Dedifferentiated amniotic fluid mesenchymal stem cell (primary cell): Measurements from ENCODE around the gene MYL3.
"Not testable (repeated sequence)": the region's sequence is repeated elsewhere in the genome, so short reads cannot be mapped to it uniquely, and the experiment has no call there.

Experiments
- DNase-seq: peaks from one replicate; pipeline ENCODE4 v3.0.0-alpha.2; 2016; ENCODE audit errors: extremely low spot score

The MYL3 gene

DNA sequence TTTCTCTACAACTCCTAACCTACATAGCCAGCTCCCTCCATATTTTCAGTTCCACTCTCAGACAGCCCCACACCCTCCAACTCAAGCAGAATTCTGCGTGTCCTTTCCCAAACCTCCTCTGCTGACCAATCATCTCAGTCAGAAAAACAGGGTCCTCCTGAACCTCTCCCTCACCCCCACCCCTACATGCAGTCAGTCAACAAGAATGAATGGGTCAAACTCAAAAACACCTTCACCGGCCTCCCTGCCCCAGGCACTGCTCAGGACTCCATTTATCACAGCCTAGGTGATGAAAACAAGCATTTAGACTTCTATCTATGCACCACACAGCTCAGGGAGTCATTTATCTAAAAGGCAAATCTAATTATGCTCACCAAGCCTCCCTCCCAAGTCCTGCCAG lies 32.4 kb downstream of the MYL3 start:
- DNase-seq, result no peak

DNA sequence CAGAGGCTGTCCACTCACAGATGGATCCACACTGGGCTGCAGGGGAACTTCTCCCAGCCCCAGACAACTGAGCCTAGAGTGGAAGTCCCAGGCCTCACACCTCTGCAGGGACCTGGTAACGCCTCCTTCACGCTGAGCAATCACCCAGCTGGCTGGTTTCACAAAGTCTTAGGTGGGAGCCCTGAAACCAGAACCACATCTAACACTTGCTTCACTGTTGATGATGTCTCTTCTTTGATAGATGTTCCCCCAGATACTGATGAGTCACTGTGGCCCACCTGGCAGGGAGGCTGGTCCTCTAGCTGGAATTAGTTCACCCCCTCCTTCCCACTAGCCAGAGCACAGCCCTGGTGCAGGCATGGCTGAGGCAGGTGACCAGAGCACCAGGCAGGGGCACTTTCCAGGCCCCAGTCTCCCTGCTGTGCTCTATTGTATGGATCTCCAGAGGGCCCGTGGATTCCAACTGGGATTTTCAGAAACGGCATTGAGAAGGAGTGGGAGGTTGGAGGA lies 33.5 kb downstream of the MYL3 start:
- DNase-seq, result no peak

- DNase-seq, result no peak
Observed at GRCh38 chr3:46825450-46825849, 37.8 kb downstream of the MYL3 start.

- DNase-seq, result no peak
Observed at GRCh38 chr3:46824211-46824970, 38.9 kb downstream of the MYL3 start.

DNA sequence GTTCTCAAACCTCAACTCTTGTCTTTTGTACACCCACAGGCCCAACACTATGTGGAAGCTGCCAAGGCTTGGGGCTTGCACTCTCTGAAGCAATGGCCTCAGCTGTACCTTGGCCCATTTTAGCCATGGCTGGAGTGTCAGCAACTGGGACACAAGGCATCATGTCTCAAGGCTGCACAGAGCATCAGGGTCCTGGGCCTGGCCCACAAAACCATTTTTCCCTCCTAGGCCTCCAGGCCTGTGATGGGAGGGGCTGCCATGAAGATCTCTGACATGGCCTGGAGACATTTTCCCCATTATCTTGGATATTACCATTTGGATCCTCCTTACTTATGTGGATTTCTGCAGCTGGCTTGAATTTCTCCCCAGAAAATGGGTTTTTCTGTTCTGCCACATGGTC lies 39.9 kb downstream of the MYL3 start:
- not testable (repeated sequence) for DNase-seq

DNA sequence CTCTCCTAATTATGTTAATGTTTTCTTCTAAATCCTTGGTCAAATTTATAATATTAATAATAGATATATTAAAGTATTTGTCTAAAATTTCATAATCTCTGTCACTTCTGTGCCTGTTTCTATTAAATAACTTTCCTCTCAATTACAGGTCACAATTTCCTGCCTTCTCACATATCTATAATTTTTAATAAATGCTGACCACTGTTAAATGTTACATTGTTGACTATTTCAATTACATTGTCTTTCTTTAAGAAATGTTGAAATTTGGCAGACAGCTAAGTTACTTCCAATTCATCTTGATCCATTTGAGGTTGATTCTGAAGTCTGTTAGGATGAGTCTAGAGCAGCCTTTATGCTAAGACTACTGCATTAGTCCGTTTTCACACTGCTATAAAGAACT lies 41.7 kb downstream of the MYL3 start:
- DNase-seq, result no peak

- DNase-seq, result no peak
Observed at GRCh38 chr3:46820852-46821251, 42.4 kb downstream of the MYL3 start.

- no peak for DNase-seq
Observed at GRCh38 chr3:46812237-46812791, 50.9 kb downstream of the MYL3 start.

DNA sequence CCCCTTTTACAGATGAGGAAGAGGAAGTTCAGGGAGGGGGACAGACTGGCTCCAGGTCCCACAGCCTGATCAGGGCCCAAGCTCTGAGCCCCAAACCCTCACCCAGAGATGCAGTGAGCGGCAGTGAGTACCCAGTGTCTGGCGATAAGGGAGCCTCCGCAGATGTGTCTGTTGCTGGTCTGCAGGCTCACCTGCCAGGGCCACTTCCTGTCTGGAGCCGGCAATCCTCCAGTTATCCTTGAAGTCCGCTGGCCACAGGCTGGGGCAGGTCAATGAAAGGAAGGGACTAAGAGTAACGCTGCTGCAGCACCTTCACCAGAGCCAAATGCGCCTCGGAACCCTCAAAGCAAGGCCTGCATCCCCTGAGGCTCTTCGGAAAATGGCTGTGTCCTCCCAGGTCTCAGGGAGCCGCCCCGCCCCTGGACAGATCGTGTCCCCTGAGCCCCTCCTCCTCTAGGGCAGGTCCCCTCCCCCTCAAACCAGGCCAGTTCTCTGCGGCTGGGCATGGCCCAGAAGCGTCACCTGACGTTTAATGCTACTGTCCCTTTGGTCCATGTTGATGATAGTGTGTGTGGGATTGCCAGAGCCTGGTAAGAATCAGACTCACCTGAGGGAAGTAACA lies 51.5 kb downstream of the MYL3 start:
- DNase-seq, result no peak

- DNase-seq, result not testable (repeated sequence)
Observed at GRCh38 chr3:46808766-46809165, 54.5 kb downstream of the MYL3 start.
